Measurements from ENCODE around the gene SYCP3.

- TF ChIP-seq KDM1A (IDR thresholded peaks at IDR 0.05; ENCODE audit: borderline replicate concordance, low read length) (no peak), YY1 (IDR thresholded peaks at IDR 0.05; ENCODE audit: low read depth, low read length) (no peak), CTCF (IDR thresholded peaks at IDR 0.05; ENCODE audit: control extremely low read depth in 1 of 3, insufficient read depth in 1 of 3, low read depth in 1 of 3, low read length in 3 of 3) (no peak), CEBPB (IDR thresholded peaks at IDR 0.05; ENCODE audit: low read depth, low read length) (no peak), CHD1 (IDR thresholded peaks at IDR 0.05; ENCODE audit: low read depth, low read length) (no peak), GTF2F1 (IDR thresholded peaks at IDR 0.05; ENCODE audit: borderline replicate concordance, low read depth, low read length) (no peak), CBX8 (IDR thresholded peaks at IDR 0.05; ENCODE audit: borderline replicate concordance, low read depth, low read length) (no peak), CHD2 (IDR thresholded peaks at IDR 0.05; ENCODE audit: low read length) (no peak), TBP (IDR thresholded peaks at IDR 0.05; ENCODE audit: low read depth, low read length) (no peak), TCF12 (IDR thresholded peaks at IDR 0.05; ENCODE audit: low read depth, low read length) (no peak), RAD21 (IDR thresholded peaks at IDR 0.05 in 1 of 2, conservative IDR thresholded peaks at IDR 0.05 in 1 of 2; ENCODE audit: low read depth in 2 of 2, low read length in 2 of 2) (no peak)
Observed at GRCh38 chr12:101783838-101784237, 44.6 kb upstream of the SYCP3 start.

Data from H1 (cell line).